Right lobe of liver (tissue), 4 donors: ENCODE data around the gene ERC1.

Experiments used
- CTCF ChIP-seq, 4 donors: fragments of 200-600 bp in 3 of 4; fragments of 450-650 bp in 1 of 4; IDR thresholded peaks; one replicate each; pipeline versions ENCODE4 v1.5.1 to v1.8.0; 2016 to 2022; ENCODE audit warnings: antibody characterized with exemption in 4 of 4, mild to moderate bottlenecking in 2 of 4
- POLR2A ChIP-seq: fragments of 450-650 bp; IDR thresholded peaks from one replicate; pipeline ENCODE4 v1.6.1; 2017; ENCODE audit warnings: antibody characterized with exemption, mild to moderate bottlenecking
- donor health status: DM: no; HTN: no; CAD: no.
- donor health status: DM: no; HTN: no; CAD: no.
- donor health status: DM: no; HTN: yes; CAD: no.

- TF ChIP-seq CTCF (IDR thresholded peaks at IDR 0.05) (no peak), POLR2A (no peak)
Observed at GRCh38 chr12:1344245-1344644, 353.2 kb downstream of the ERC1 start.
